Memory B cell (primary cell): Measurements from ENCODE around the gene FFAR2.
A peak's percentile ranks its signal among the peaks of the same experiment; 100 is the strongest.

Source experiments
- ATAC-seq: fragments of 150-1000 bp; cut with Tn5 transposase; 2 replicates; pipeline ENCODE4 v1.10.0; 2021; ENCODE audit warnings: low read depth, mild to moderate bottlenecking, moderate library complexity
- DNase-seq, 2 donors: peaks; one replicate each; pipeline ENCODE4 v3.0.0; 2022; ENCODE audit warnings: low spot score in 2 of 2
- H3K27ac Mint-ChIP-seq: one replicate; pipeline ENCODE4 v1.8.0; 2022; ENCODE audit warnings: mild to moderate bottlenecking, moderate library complexity, mixed read lengths
- H3K27me3 Mint-ChIP-seq: one replicate; pipeline ENCODE4 v1.8.0; 2022; ENCODE audit warnings: mixed read lengths
- H3K36me3 Mint-ChIP-seq: one replicate; pipeline ENCODE4 v1.8.0; 2022; ENCODE audit warnings: mild to moderate bottlenecking, mixed read lengths
- H3K4me1 Mint-ChIP-seq: one replicate; pipeline ENCODE4 v1.8.0; 2022; ENCODE audit warnings: mixed read lengths
- H3K4me3 Mint-ChIP-seq: one replicate; pipeline ENCODE4 v1.8.0; 2022; ENCODE audit warnings: mild to moderate bottlenecking, moderate library complexity, mixed read lengths
- H3K9me3 Mint-ChIP-seq: one replicate; pipeline ENCODE4 v1.8.0; 2022; ENCODE audit warnings: mixed read lengths

FFAR2 gene

DNA sequence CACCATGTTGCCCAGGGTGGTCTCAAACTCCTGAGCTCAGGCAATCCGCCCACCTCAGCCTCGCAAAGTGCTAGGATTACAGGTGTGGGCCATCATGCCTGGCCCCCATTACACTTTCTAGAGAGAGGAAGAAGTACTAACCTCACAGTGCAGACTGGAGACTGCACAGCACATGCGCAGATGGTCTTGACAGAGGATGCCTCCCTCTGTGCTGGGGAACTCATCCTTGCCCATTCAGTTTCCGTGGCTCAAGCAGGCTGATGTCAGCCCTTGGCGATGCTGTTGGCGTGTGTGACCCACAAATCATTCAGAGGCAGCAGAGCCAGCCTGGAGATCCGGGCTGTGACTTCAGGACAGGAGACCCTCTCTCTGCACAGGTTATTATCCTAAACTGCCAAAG, 14.6 kb upstream of the FFAR2 start:
- Mint-ChIP-seq H3K27me3 (peaks cover 14% of the 10 kb centered on the region), H3K4me1 (peaks cover 18% of the 10 kb centered on the region), H3K9me3 (peaks cover 15% of the 10 kb centered on the region), H3K27ac (no peak overlapping the region), H3K36me3 (peaks cover 13% of the 10 kb centered on the region), H3K4me3 (no peak overlapping the region)
- no peak for DNase-seq
- ATAC-seq = no peak

DNA sequence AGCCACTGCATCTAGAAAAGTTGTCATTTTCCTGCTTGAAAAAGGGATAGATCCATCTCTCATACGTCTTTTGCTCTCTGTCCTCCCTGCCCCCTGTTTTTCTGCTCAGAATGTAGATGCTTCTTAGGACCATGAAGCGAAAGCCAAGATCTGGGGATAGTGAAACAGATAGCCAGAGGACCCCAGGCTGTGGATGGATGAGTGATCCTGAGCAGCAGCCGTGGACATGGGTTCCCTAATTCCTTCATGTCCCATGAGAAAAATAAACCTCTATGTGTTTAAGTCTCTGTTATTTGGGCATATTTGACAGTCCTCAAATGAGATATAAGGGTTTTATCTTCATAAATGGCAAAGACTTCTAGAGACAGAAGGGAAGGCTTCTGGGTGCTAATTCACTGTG, 12.2 kb upstream of the FFAR2 start:
- ATAC-seq (no peak), DNase-seq (no peak)
- Mint-ChIP-seq H3K27ac (no peak overlapping the region), H3K4me1 (peaks cover 18% of the 10 kb centered on the region), H3K4me3 (no peak overlapping the region), H3K27me3 (peaks cover 11% of the 10 kb centered on the region), H3K9me3 (peaks cover 12% of the 10 kb centered on the region), H3K36me3 (peaks cover 10% of the 10 kb centered on the region)

DNA sequence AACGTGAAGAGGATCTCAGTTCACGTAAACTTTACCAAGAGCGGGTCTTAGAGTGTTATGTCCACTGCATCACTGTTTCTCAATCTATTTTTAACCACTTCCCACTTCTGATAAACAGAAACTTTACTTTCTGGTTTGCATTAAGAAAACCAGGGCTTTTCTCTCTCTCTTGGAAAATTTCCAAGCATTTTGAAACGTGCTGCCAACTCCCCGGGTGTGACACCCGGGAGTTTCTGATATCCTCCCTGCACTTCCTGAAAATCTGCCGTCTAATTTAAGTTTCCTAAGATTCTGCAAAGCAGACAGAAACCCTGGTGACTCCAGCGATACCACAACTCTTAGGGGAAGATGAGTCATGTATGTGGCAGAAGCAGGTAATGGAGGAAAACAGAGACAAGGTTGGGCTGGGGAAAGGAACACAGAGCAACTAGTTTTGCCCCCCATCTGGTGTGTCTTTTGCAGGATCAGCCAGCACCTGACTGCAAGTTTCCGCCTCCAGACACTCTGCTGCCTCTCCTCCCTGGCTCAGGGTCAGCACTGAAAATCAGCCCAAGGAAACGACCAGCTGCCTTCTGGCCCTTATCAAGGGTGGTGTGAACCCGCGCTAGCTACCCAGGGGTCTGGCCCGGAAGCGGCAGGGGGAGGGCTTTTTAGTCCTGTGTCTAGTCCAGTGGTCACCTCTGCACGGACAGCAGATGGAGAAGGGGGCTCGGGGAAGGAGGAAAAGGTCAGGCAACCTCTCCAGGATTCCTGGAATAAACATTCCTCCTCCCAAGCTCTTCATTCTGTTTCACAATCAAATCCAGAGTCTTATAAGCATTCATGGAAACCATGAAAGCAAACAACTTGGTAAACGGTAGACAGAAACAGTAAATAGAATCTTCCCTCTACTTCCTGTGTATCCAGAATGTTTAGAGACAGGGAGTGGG, 11.3 kb upstream of the FFAR2 start:
- H3K9me3 Mint-ChIP-seq = peaks cover 8% of the 10 kb centered on the region
- H3K27ac Mint-ChIP-seq = peak overlapping the region; percentile 50
- peak overlapping the region; percentile 32 for H3K4me3 Mint-ChIP-seq
- H3K27me3 Mint-ChIP-seq = peaks cover 8% of the 10 kb centered on the region
- H3K4me1 Mint-ChIP-seq = peaks cover 18% of the 10 kb centered on the region
- peaks cover 6% of the 10 kb centered on the region for H3K36me3 Mint-ChIP-seq
- peak; percentile 35 for ATAC-seq
- no peak for DNase-seq

DNA sequence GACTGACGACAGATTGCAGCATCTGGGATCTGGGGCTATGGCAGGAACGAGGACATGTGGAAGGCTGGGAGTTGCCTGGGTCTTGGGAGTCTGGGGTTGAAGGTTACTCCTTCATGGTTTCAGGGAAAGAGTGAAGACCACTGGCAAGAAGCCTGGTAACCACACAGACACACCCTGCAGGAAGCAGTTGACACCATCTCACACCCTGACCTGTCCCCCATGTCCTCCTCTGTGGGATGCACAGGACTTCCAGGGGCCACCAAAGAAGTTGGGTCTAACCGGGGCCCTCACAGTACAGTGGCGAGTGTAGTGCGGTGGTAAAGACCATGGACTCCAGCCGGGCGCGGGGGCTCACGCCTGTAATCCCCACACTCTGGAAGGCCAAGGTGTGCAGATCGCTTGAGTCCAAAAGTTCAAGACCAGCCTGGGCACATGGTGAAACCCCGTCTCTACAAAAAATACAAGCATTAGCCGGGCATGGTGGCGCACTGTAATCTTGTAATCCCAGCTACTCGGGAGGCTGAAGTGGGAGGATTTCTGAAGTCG, 10.6 kb upstream of the FFAR2 start:
- Mint-ChIP-seq H3K27me3 (peaks cover 2% of the 10 kb centered on the region), H3K4me1 (peaks cover 22% of the 10 kb centered on the region), H3K9me3 (peaks cover under 1% of the 10 kb centered on the region), H3K4me3 (no peak overlapping the region), H3K36me3 (peaks cover under 1% of the 10 kb centered on the region), H3K27ac (no peak overlapping the region)
- no peak for DNase-seq
- no peak for ATAC-seq

DNA sequence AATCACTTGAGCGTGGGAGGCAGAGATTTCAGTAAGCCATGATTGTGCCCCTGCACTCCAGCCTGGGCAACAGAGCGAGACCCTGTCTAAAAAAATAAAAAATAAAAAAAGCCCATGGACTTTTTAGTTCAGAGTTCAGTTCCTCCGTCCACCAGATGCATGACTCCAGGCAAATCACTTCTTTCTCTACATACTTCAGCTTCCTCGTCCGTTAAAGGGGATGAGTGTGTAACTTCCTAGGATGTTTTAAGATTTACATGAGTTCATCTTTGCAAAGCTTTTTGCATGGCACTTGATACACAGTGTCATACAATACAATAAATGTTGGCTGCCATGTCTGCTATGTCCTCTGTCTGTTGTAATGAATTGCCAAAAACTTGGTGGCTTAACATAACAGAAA, 10.0 kb upstream of the FFAR2 start:
- no peak overlapping the region for H3K27ac Mint-ChIP-seq
- no peaks in the 10 kb centered on the region for H3K36me3 Mint-ChIP-seq
- no peak for DNase-seq
- no peaks in the 10 kb centered on the region for H3K9me3 Mint-ChIP-seq
- H3K4me1 Mint-ChIP-seq = peaks cover 25% of the 10 kb centered on the region
- peaks cover 2% of the 10 kb centered on the region for H3K27me3 Mint-ChIP-seq
- H3K4me3 Mint-ChIP-seq = no peak overlapping the region
- no peak for ATAC-seq

DNA sequence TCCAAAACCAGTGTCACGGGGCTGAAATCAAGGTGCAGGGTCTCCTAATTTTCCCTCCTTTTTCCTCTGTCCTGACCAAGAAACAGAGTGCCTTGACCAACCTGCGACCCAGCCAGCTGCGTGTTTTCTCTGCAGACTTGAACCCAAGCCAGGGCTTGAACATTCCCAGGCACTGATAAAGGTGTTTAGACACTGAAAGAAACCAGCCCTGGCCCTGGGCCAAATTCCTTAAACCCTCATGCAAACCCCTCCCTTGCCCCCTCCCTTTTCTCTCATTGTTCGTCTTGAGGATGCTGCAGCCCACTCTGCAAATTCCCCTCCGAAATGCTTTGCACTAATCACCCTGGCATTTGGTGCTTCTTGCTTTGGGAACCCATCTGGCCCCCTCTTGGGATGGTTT, 9.5 kb upstream of the FFAR2 start:
- H3K4me1 Mint-ChIP-seq = peaks cover 25% of the 10 kb centered on the region

DNA sequence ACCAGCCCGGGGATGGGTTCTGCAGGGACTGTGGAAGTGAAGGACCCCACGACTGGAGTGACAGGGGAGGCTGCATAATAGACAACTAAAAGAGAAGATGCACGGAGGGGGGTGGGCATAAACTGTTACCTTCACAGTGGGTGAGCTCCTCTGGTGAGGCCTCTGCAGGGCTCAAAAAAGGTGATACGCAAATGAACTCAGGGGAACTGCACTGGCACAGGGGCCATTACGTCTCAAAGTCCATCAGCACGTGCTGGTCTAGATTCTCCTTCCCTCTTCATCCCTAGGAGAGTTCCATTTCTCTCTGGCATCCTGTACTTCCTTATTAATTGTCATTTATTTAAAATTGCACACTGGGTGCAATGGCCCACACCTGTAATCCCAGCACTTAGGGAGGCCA, 8.1 kb upstream of the FFAR2 start:
- no peak overlapping the region for H3K27ac Mint-ChIP-seq

More for the DNA sequence above, 9.5 kb upstream of the FFAR2 start:
- DNase-seq (no peak), ATAC-seq (no peak)
- Mint-ChIP-seq H3K9me3 (no peaks in the 10 kb centered on the region), H3K27ac (no peak overlapping the region), H3K4me3 (no peak overlapping the region), H3K36me3 (no peaks in the 10 kb centered on the region), H3K27me3 (peaks cover 2% of the 10 kb centered on the region)

DNA sequence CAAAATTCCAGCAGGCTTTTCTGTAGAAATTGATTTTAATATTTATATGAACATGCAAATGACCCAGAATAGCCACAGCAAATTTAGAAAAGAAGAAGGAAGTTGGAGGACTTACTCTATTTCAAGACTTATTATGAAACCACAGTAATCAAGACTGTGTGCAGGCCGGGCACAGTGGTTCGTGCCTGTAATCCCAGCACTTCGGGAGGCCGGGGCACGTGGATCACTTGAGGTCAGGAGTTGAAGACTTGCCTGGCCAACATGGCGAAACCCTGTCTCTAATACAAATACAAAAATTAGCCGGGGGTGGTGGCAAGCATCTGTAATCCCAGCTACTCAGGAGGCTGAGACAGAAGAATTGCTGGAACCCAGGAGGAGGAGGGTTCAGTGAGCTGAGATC, 6.0 kb upstream of the FFAR2 start:
- Mint-ChIP-seq H3K4me1 (peaks cover 19% of the 10 kb centered on the region), H3K27me3 (peaks cover 8% of the 10 kb centered on the region), H3K4me3 (peak overlapping the region; percentile 75), H3K36me3 (no peaks in the 10 kb centered on the region), H3K27ac (no peak overlapping the region), H3K9me3 (no peaks in the 10 kb centered on the region)
- ATAC-seq (peak; percentile 67), DNase-seq (no peak)

More for the DNA sequence above, 8.1 kb upstream of the FFAR2 start:
- ATAC-seq (no peak), DNase-seq (no peak)
- Mint-ChIP-seq H3K36me3 (no peaks in the 10 kb centered on the region), H3K4me1 (peaks cover 25% of the 10 kb centered on the region), H3K27me3 (peaks cover 3% of the 10 kb centered on the region), H3K4me3 (no peak overlapping the region), H3K9me3 (no peaks in the 10 kb centered on the region)

DNA sequence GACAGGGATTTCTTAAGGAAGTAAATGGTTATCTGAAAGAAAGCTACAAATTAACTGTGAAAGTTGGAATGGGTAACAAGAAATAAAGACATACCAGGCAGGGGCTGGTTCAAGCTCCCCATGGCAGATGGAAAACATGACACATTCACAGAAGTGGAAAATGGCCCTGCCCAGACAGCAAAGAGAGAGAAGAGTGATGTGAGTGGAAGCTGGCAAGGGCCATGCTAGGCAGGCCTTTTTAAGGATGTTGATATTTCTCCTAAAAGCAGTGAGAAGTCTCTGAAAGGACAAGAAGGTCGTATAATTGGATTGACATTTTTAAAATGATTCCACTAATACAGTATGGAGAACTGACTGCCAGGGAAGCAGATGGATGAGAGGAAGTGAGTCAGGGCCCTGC, 3.3 kb upstream of the FFAR2 start:
- ATAC-seq = no peak
- H3K4me3 Mint-ChIP-seq = no peak overlapping the region

DNA sequence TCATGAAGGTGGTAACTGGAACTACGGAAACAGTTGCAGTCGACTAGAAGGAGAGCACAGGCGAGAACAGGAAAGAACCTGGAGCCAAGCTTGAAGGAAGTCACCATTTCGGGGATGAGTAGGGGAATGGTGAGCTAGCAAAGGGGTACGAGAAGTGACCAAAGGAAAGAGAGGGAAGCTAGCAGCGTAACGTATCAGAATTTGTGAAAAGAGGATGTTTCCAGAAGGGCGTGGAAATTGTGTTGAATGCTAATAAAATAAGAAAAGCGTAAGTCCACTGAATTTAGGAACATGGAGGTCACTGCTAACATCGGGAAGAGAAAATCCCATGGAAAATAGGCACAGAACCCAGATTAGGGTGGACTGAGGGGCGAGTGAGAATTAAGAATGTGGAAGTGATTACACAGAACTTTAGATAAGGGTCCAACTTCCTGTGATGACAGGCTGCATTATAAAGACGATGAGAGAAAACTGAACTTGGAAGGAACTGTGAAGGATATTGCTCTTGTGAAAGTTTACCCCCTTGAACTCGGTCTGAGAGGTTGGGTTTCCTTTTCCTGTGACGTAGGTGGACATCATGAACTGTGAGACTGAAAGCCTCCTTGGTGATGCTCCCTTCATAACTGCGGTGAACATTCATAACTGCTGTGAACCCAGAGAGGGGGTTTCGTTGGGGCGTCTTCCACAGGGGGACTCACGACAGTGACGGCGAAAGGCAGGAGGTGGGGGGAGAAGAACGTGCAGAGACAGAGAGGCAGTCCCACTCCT, 2.0 kb upstream of the FFAR2 start:
- H3K27me3 Mint-ChIP-seq = peaks cover 8% of the 10 kb centered on the region
- DNase-seq (no peak), ATAC-seq (no peak)
- H3K4me1 Mint-ChIP-seq = peaks cover 23% of the 10 kb centered on the region
- H3K4me3 Mint-ChIP-seq = no peak overlapping the region
- no peaks in the 10 kb centered on the region for H3K36me3 Mint-ChIP-seq
- no peaks in the 10 kb centered on the region for H3K9me3 Mint-ChIP-seq
- no peak overlapping the region for H3K27ac Mint-ChIP-seq

More for the DNA sequence above, 3.3 kb upstream of the FFAR2 start:
- Mint-ChIP-seq H3K27me3 (peaks cover 8% of the 10 kb centered on the region), H3K27ac (no peak overlapping the region), H3K9me3 (no peaks in the 10 kb centered on the region), H3K36me3 (no peaks in the 10 kb centered on the region), H3K4me1 (peaks cover 23% of the 10 kb centered on the region)
- DNase-seq = no peak

DNA sequence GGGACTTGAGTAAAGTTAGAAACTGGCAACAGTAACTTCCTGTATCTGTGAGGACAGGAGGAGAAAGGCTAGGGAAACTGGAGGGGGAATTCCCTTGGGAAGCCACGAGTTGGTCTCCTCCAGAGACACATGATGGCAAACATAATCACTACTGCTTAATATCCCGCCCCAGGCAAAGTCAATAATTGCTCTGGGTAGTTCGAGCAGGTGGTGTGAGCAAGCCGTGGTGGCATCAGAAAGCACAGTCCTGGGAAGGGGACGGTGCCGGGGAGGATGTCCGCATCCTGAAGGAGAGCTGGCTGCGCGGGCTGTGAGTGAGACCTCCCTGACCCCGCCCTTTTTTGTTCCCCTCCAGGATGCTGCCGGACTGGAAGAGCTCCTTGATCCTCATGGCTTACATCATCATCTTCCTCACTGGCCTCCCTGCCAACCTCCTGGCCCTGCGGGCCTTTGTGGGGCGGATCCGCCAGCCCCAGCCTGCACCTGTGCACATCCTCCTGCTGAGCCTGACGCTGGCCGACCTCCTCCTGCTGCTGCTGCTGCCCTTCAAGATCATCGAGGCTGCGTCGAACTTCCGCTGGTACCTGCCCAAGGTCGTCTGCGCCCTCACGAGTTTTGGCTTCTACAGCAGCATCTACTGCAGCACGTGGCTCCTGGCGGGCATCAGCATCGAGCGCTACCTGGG, 1.4 kb downstream of the FFAR2 start:
- H3K4me1 Mint-ChIP-seq = peaks cover 20% of the 10 kb centered on the region

DNA sequence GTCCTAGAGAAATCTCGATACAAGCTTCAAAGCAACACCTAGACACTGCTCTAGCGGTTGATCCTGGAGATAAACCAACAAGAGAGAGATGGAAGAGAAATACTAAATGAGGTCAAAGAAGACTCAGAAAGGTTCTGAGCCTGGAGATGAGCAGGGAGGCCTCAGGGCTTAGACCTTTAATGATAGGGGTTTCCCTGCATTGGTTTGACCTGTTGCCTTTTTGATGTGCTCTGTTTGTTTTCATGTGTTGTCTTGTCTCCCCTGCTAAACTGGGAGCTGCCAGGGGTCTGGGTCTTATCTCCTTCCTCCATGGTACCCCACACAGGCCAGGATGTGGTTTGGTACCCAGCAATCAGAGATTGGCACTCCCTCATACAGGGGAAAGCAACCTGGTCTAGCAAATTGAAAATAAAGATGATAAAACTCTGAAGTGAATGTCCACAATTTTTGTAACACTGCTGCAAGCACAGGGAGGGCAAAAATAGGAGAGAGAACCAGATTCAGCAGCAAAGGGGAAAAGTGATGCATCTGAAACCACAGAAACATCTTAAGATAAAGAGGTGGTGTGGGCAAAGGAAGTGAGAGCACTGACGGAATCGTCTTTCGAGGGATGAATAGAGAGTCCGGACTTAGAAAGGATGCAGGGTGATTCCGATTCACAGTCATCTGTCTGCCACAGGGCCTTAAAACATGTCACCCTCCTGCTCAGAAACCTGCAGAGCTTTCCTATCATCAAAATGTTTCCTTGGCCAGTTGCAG, 3.5 kb downstream of the FFAR2 start:
- H3K9me3 Mint-ChIP-seq = no peaks in the 10 kb centered on the region
- peaks cover 22% of the 10 kb centered on the region for H3K4me1 Mint-ChIP-seq
- H3K27ac Mint-ChIP-seq = no peak overlapping the region
- no peaks in the 10 kb centered on the region for H3K36me3 Mint-ChIP-seq
- DNase-seq = no peak
- ATAC-seq = no peak
- H3K4me3 Mint-ChIP-seq = no peak overlapping the region
- peaks cover 2% of the 10 kb centered on the region for H3K27me3 Mint-ChIP-seq

More for the DNA sequence above, 1.4 kb downstream of the FFAR2 start:
- H3K27ac Mint-ChIP-seq = no peak overlapping the region
- DNase-seq (no peak), ATAC-seq (no peak)
- peaks cover 8% of the 10 kb centered on the region for H3K27me3 Mint-ChIP-seq
- H3K4me3 Mint-ChIP-seq = no peak overlapping the region
- no peaks in the 10 kb centered on the region for H3K9me3 Mint-ChIP-seq
- no peaks in the 10 kb centered on the region for H3K36me3 Mint-ChIP-seq

DNA sequence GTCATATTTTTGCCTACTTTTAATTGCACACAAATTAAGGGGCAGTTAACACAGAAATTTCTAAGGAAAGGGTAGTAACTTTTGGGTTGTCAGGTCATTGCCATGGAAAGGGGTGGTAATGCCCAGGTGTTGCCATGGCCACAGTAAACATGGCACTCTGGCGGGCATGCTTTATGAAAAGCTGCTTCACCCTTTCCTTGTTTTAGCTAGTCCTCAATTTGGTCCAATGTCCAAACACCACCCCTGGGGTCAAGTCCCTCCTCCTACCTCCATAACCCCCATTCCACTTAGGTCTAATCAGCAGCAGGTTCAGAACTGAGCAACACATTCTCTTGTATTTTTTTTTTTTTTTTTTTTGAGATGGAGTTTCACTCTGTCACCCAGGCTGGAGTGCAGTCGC, 6.6 kb downstream of the FFAR2 start:
- Mint-ChIP-seq H3K27ac (no peak overlapping the region), H3K4me1 (peaks cover 38% of the 10 kb centered on the region)

More for the DNA sequence above, 6.6 kb downstream of the FFAR2 start:
- Mint-ChIP-seq H3K4me3 (no peak overlapping the region), H3K9me3 (no peaks in the 10 kb centered on the region), H3K27me3 (no peaks in the 10 kb centered on the region), H3K36me3 (no peaks in the 10 kb centered on the region)
- ATAC-seq = no peak
- no peak for DNase-seq
